ENCODE measurements around the gene GMCL2.

Gene GMCL2

GRCh38 chr5:178227929-178228328 is 40.8 kb upstream of the GMCL2 start:
- no peak overlapping the region for H3K4me3 ChIP-seq (ENCODE audit: low read depth, low read length)
- TF ChIP-seq CTCF (IDR thresholded peaks at IDR 0.05; ENCODE audit: control insufficient read depth, extremely low read depth, insufficient read depth) = no peak
- no peak for DNase-seq (ENCODE audit: low read depth)

- no peak overlapping the region for H3K4me3 ChIP-seq (ENCODE audit: low read depth, low read length)
- DNase-seq (ENCODE audit: low read depth) = no peak
- no peak for TF ChIP-seq CTCF (IDR thresholded peaks at IDR 0.05; ENCODE audit: control insufficient read depth, extremely low read depth, insufficient read depth)
Observed at GRCh38 chr5:178227138-178227659, 40.0 kb upstream of the GMCL2 start.

GRCh38 chr5:178225174-178225573 is 38.0 kb upstream of the GMCL2 start:
- no peak overlapping the region for H3K4me3 ChIP-seq (ENCODE audit: low read depth, low read length)
- DNase-seq (ENCODE audit: low read depth) = no peak
- no peak for TF ChIP-seq CTCF (IDR thresholded peaks at IDR 0.05; ENCODE audit: control insufficient read depth, extremely low read depth, insufficient read depth)

- DNase-seq (ENCODE audit: low read depth) = no peak
- TF ChIP-seq CTCF (IDR thresholded peaks at IDR 0.05; ENCODE audit: control insufficient read depth, extremely low read depth, insufficient read depth) = no peak
- H3K4me3 ChIP-seq (ENCODE audit: low read depth, low read length) = no peak overlapping the region
Observed at GRCh38 chr5:178224403-178224802, 37.2 kb upstream of the GMCL2 start.

- no peak for TF ChIP-seq CTCF (IDR thresholded peaks at IDR 0.05; ENCODE audit: control insufficient read depth, extremely low read depth, insufficient read depth)
- no peak for DNase-seq (ENCODE audit: low read depth)
- no peak overlapping the region for H3K4me3 ChIP-seq (ENCODE audit: low read depth, low read length)
Observed at GRCh38 chr5:178223828-178224335, 36.7 kb upstream of the GMCL2 start.

GRCh38 chr5:178223196-178223773 is 36.1 kb upstream of the GMCL2 start:
- TF ChIP-seq CTCF (IDR thresholded peaks at IDR 0.05; ENCODE audit: control insufficient read depth, extremely low read depth, insufficient read depth) = no peak
- no peak for DNase-seq (ENCODE audit: low read depth)
- no peak overlapping the region for H3K4me3 ChIP-seq (ENCODE audit: low read depth, low read length)

- no peak overlapping the region for H3K4me3 ChIP-seq (ENCODE audit: low read depth, low read length)
- DNase-seq (ENCODE audit: low read depth) = no peak
- no peak for TF ChIP-seq CTCF (IDR thresholded peaks at IDR 0.05; ENCODE audit: control insufficient read depth, extremely low read depth, insufficient read depth)
Observed at GRCh38 chr5:178222292-178222691, 35.1 kb upstream of the GMCL2 start.

Data from LNCaP clone FGC (cell line).